ENCODE measurements around the gene NDUFA5. TPM values are rescaled to one million over a fixed set of nuclear protein-coding genes. Genes with fewer than 3 reads are reported as not detected.

Gene NDUFA5
- total RNA-seq, 1 experiment from 2014 or later = 77.0 TPM

- H3K27ac Mint-ChIP-seq = no peak overlapping the region
- ATAC-seq (no peak), DNase-seq (ENCODE audit: low spot score) (no peak)
- no peaks in the 10 kb centered on the region for H3K36me3 Mint-ChIP-seq
- CTCF ChIA-PET = interaction anchor here (1.3 kb wide), 1 partner anchor 20 kb away, joined by 3 read pairs; no protein-coding TSS in a partner anchor
- H3K4me1 Mint-ChIP-seq = no peaks in the 10 kb centered on the region
- no peak overlapping the region for H3K4me3 Mint-ChIP-seq
- no peaks in the 10 kb centered on the region for H3K27me3 Mint-ChIP-seq (ENCODE audit: low read depth)
- POLR2A ChIA-PET = no interaction called here
- H3K9me3 Mint-ChIP-seq = no peaks in the 10 kb centered on the region
- no peak for TF ChIP-seq E2F5 (CRISPR knock-in tag; IDR thresholded peaks at IDR 0.05)
- no peak for TF ChIP-seq ZNF121 (CRISPR knock-in tag; IDR thresholded peaks at IDR 0.05)
- no peak for TF ChIP-seq TEAD1 (CRISPR knock-in tag; IDR thresholded peaks at IDR 0.05)
- TF ChIP-seq, protein P1, sequence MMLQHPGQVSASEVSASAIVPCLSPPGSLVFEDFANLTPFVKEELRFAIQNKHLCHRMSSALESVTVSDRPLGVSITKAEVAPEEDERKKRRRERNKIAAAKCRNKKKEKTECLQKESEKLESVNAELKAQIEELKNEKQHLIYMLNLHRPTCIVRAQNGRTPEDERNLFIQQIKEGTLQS (CRISPR knock-in tag; conservative IDR thresholded peaks at IDR 0.05) = no peak
- no peak for TF ChIP-seq SMAD4 (CRISPR knock-in tag; IDR thresholded peaks at IDR 0.05)
- no peak for TF ChIP-seq ZNF263 (CRISPR knock-in tag; IDR thresholded peaks at IDR 0.05; ENCODE audit: low read depth)
- no peak for TF ChIP-seq MYBL2 (CRISPR knock-in tag; IDR thresholded peaks at IDR 0.05)
- TF ChIP-seq JUN (CRISPR knock-in tag; IDR thresholded peaks at IDR 0.05) = no peak
- TF ChIP-seq, protein P2, sequence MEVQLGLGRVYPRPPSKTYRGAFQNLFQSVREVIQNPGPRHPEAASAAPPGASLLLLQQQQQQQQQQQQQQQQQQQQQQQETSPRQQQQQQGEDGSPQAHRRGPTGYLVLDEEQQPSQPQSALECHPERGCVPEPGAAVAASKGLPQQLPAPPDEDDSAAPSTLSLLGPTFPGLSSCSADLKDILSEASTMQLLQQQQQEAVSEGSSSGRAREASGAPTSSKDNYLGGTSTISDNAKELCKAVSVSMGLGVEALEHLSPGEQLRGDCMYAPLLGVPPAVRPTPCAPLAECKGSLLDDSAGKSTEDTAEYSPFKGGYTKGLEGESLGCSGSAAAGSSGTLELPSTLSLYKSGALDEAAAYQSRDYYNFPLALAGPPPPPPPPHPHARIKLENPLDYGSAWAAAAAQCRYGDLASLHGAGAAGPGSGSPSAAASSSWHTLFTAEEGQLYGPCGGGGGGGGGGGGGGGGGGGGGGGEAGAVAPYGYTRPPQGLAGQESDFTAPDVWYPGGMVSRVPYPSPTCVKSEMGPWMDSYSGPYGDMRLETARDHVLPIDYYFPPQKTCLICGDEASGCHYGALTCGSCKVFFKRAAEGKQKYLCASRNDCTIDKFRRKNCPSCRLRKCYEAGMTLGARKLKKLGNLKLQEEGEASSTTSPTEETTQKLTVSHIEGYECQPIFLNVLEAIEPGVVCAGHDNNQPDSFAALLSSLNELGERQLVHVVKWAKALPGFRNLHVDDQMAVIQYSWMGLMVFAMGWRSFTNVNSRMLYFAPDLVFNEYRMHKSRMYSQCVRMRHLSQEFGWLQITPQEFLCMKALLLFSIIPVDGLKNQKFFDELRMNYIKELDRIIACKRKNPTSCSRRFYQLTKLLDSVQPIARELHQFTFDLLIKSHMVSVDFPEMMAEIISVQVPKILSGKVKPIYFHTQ (CRISPR knock-in tag; IDR thresholded peaks at IDR 0.05) = no peak
- no peak for TF ChIP-seq ZNF396 (CRISPR knock-in tag; IDR thresholded peaks at IDR 0.05; ENCODE audit: borderline replicate concordance)
Observed at GRCh38 chr7:123604739-123605138, 47.1 kb upstream of the NDUFA5 start.

DNA sequence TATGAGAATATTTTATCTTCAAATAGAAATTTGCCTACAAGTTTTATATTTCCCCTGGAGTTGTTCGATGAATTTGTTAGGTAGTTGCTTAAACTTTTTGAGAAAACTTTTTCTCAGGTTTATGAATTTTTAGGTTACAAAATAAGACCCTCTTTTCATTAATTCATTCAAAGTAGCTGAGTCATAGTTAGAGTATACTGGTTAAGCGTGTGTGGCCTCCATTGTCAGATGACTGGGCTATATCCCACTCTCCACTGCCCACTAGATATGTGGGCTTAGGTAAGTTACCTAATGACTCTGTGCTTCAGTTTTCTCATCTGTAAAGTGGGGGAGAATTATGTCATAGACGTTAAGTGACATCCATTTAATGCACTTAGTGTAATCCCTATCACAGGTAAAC lies 45.0 kb upstream of the NDUFA5 start:
- no peak for ATAC-seq
- no peak for DNase-seq (ENCODE audit: low spot score)
- Mint-ChIP-seq H3K4me3 (no peak overlapping the region), H3K36me3 (no peaks in the 10 kb centered on the region), H3K27me3 (ENCODE audit: low read depth) (no peaks in the 10 kb centered on the region), H3K27ac (no peak overlapping the region), H3K4me1 (no peaks in the 10 kb centered on the region), H3K9me3 (no peaks in the 10 kb centered on the region)
- ChIA-PET POLR2A (no interaction called here), CTCF (no interaction called here)
- TF ChIP-seq ATF6 (CRISPR knock-in tag; IDR thresholded peaks at IDR 0.05) (no peak), NFE2L1 (CRISPR knock-in tag; IDR thresholded peaks at IDR 0.05) (no peak), ZNF396 (CRISPR knock-in tag; IDR thresholded peaks at IDR 0.05; ENCODE audit: borderline replicate concordance) (no peak), ELF4 (CRISPR knock-in tag; IDR thresholded peaks at IDR 0.05; ENCODE audit: low read depth) (no peak), RELA (CRISPR knock-in tag; IDR thresholded peaks at IDR 0.05; ENCODE audit: borderline replicate concordance) (no peak), CBFB (CRISPR knock-in tag; IDR thresholded peaks at IDR 0.05; ENCODE audit: low read depth) (no peak), ZNF317 (CRISPR knock-in tag; IDR thresholded peaks at IDR 0.05; ENCODE audit: borderline replicate concordance, low read depth) (no peak), HMGA2 (CRISPR knock-in tag; IDR thresholded peaks at IDR 0.05) (no peak), FOXJ3 (CRISPR knock-in tag; IDR thresholded peaks at IDR 0.05; ENCODE audit: borderline replicate concordance) (no peak), EMX1 (CRISPR knock-in tag; IDR thresholded peaks at IDR 0.05) (no peak), GRHL2 (CRISPR knock-in tag; IDR thresholded peaks at IDR 0.05; ENCODE audit: insufficient replicate concordance, severe bottlenecking) (no peak), ETV6 (CRISPR knock-in tag; IDR thresholded peaks at IDR 0.05) (no peak), FOXP4 (CRISPR knock-in tag; IDR thresholded peaks at IDR 0.05) (no peak), NFATC4 (CRISPR knock-in tag; IDR thresholded peaks at IDR 0.05) (no peak)
- TF ChIP-seq, protein P3, sequence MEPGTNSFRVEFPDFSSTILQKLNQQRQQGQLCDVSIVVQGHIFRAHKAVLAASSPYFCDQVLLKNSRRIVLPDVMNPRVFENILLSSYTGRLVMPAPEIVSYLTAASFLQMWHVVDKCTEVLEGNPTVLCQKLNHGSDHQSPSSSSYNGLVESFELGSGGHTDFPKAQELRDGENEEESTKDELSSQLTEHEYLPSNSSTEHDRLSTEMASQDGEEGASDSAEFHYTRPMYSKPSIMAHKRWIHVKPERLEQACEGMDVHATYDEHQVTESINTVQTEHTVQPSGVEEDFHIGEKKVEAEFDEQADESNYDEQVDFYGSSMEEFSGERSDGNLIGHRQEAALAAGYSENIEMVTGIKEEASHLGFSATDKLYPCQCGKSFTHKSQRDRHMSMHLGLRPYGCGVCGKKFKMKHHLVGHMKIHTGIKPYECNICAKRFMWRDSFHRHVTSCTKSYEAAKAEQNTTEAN (CRISPR knock-in tag; IDR thresholded peaks at IDR 0.05) = no peak
